Smooth muscle cell of trachea (primary cell): Measurements from ENCODE around the gene NEK3. TPM values are rescaled to one million over a fixed set of nuclear protein-coding genes. Genes with fewer than 3 reads are reported as not detected.

ENCODE experiments used
- total RNA-seq: library from RNA; depleted of rRNA; stranded (reverse); fragments of >200 nt; gene quantifications from 2 replicates; pipeline ENCODE4 v1.2.1, GENCODE V29; 2014

The NEK3 gene
- 5.8 and 22.1 TPM in 2 replicates for total RNA-seq

GRCh38 chr13:52159159-52159982 is at the start of gene NEK3:
Gene NEK3, minus strand, starts transcription at chr13:52159597. Its CDS starts 3,406 bp downstream, at chr13:52156191.

GRCh38 chr13:52128714-52129700 is 30.4 kb downstream of the NEK3 start, which contains the start of gene NEK5:
Gene NEK5, minus strand, starts transcription at chr13:52129073. Its CDS starts 1,591 bp downstream, at chr13:52127482.

Other genes with a start within 250 kb of the NEK3 start
- gene ATP7B, start 148.1 kb downstream of the NEK3 start, total RNA-seq: 0.87 and 2.0 TPM in 2 replicates
- 15.7 and 30.3 TPM in 2 replicates for gene ALG11, start 147.2 kb downstream of the NEK3 start, total RNA-seq
- gene UTP14C, start 134.9 kb downstream of the NEK3 start, total RNA-seq: 11.6 and 15.4 TPM in 2 replicates
- under 0.01 TPM in 1 of 2 replicates, not detected in the other for gene NEK5, start 30.5 kb downstream of the NEK3 start, total RNA-seq
- 6.0 and 8.3 TPM in 2 replicates for gene THSD1, start 246.6 kb upstream of the NEK3 start, total RNA-seq